HG03469 (cell line): ENCODE results near the gene SSTR1.
"Not testable (repeated sequence)": the region's sequence is repeated elsewhere in the genome, so short reads cannot be mapped to it uniquely, and the experiment has no call there.

Experiments
- ATAC-seq: cut with Tn5 transposase; IDR thresholded peaks from one replicate; pipeline ENCODE4 v1.9.1; 2021; ENCODE audit warnings: mild to moderate bottlenecking, moderate library complexity, moderate number of reproducible peaks; ENCODE audit not compliant: unreplicated experiment

Gene SSTR1, protein sequence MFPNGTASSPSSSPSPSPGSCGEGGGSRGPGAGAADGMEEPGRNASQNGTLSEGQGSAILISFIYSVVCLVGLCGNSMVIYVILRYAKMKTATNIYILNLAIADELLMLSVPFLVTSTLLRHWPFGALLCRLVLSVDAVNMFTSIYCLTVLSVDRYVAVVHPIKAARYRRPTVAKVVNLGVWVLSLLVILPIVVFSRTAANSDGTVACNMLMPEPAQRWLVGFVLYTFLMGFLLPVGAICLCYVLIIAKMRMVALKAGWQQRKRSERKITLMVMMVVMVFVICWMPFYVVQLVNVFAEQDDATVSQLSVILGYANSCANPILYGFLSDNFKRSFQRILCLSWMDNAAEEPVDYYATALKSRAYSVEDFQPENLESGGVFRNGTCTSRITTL

DNA sequence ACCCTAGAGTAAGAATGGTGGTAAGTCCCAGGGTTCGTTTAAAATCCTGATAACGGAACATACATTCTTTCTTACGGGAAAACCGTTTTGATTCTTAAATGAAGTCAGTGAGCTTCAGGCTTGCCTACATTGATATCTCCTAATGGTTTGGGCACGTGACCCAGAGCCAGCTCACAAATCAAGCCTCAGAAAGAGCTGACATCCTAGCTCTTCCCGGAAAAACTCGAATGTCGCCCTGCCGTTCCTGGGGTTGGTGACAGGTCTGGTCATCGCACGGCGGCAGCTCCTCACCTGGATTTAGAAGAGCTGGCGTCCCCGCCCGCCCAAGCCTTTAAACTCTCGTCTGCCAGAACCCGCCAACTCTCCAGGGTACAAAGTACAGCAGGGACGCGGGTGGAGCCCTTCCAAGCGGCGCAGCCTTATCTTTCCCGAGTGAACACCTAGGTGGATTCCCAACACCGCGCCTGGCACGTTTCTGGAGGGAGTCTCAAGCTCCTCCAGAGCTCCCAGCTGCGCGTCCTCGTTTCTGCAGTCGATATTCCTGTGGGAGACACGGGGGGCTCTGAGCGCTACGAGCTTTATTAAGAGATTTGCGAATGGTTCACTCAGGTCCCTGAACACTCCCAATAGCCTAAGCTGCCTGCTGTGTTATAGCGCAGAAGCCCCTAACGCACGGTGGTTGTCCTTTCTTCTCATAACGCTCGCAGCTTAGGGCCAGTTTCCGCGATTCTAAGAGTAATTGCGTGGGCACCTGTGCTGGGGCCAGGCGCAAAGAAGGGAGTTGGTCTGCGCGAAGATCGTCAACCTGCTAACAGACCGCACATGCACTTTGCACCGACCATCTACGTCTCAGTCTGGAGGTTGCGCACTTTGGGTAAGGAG is at the start of gene SSTR1:
Gene SSTR1, plus strand, starts transcription at position 169 of the 882 bp plus-strand sequence. CDS start 1,486 bp downstream, outside the sequence.
- ATAC-seq: no peak

DNA sequence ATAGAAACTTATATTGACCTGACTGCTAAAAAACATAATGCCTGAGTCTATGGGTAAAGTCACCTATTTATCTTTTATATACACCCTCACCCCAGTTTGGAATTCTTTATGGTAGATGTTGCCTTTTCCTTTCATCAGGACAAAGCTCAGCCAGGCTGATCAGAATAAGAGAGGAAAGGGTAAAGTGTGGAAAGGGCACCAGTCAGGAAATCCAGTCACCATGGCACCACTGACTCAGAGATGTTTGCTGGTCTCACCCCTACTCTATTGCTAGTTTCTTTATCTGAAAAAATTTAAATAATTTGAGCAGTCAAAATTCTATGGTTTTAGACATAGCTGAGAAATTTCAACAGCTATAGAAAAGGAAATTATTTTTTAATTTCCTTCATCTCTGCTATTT is 49.2 kb upstream of the SSTR1 start:
- ATAC-seq: no peak

DNA sequence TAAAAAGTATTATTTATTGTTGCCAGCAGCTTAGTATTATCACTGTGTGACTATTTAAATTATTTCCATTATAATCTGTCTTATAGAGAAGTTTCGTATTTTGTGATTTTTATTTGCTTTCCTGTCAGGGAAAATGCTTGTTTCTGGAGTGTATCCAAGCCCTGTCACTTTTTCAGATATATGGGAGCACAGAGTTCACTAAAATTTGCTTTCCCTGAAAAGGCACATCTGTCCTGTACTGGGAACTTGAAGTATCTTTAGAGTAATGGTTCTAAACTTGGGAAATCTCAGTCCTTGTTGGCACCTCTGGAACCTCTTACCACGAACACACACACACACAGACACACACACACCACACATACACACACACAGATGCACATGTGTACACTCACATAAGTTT is 39.3 kb upstream of the SSTR1 start:
- no peak for ATAC-seq

DNA sequence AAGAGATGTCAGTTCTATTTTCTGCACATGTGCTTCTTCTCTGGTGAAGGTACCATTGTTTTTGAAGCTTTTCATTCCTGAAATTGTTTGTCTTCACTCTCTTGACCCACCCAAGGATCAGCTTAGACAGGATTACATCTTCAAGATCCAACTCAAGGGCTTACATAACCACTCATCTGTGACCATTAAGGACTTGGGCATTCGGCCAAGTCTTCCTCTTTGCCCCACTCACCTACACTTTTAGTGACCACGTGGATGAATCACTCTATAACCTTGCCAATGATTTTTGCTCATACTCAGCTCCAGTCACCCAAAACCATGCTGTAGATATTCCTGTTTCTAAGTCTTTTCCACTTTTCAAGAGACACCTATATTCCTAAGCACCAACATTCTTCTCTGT is 36.5 kb upstream of the SSTR1 start:
- ATAC-seq: no peak

DNA sequence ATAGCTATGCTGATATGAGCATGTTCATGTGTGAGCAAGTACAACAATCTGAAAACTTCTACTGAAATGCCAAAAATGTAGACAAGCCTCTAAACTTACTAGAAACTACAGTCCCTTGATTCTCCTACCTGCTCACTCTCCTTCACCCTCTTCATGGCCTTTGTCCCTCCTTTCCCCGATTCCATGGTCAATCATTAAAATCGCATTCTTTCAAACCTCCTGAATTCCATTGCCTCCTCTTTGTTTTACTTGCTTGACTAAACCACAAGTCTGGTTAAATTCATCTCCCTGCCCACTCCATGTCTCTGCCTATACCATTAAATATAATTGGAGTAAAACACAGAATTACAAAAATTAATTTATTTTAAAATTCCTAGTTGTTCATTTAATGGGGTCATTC is 33.0 kb upstream of the SSTR1 start:
- ATAC-seq: no peak

DNA sequence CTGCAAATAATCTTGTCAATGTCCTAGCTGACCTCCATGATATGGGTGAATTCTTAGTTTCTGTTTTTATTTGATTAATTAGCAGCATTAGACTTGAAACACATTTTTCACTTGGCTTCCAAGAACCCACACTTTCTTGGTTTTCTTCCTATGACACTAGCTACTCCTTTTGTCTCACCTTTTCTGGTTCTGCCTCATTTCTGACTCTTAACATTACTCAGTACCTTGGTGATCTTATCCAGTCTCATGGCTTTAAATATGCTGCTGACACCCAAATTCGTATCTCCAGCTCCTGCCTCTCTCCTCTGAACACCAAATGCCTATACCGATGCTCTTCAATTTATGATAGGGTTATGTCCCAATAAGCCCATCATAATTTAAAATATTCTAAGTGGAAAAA is 32.0 kb upstream of the SSTR1 start:
- no peak for ATAC-seq

DNA sequence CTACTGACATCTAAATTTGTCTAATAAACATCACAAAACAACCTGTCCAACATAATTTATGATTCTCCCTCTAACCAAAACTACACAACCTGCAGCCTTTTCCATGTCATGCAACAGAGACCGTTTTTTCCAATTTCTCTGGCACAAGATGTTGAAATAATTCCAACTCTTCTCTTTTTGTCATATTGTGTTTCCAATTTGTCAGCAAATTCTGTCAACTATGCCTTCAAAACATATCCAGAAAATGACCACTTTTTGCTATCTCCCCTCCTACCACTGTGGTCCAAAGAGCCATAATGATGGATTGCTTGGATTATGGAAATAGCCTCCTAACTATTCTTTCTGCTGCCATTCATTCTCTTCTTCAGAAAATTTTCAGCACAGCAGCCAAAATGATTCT is 31.3 kb upstream of the SSTR1 start:
- no peak for ATAC-seq

DNA sequence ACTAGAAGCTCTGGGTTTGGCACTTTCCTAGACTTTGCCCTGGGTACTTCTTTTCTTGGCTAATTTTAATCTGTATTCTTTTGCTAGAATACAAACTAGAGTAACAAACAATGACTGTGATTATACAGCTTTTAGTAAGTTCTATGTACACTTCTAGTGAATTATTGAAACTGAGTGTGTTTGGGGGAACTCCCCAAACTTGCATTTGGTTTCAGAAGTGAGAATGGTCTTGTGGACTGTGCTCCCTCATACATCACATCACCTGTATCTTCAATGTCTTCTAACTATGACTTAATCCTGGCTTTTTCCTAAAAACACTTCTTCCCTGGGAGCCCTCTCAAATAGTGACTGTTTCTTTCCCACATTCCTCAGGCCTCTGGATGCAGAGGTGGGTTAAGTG is 23.6 kb upstream of the SSTR1 start:
- ATAC-seq: no peak

DNA sequence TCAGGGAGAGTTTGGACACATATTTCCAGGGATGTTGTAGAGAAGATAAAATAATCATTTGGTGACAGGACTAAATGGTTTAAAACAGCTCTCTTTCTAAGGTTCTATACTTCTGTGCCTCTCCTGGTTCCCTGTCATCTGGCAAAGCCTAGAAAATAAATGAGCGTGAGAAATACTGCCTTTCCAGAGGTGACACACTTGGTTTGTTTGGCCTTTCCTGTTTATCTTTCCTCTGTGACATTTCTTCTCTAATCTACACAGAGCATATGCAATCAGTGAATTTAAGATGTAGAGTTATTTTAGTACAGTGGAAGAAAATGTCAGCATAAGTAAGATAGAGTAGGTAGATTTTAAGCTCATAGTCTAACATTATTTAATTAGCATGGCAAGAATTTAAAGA is 22.0 kb upstream of the SSTR1 start:
- no peak for ATAC-seq

DNA sequence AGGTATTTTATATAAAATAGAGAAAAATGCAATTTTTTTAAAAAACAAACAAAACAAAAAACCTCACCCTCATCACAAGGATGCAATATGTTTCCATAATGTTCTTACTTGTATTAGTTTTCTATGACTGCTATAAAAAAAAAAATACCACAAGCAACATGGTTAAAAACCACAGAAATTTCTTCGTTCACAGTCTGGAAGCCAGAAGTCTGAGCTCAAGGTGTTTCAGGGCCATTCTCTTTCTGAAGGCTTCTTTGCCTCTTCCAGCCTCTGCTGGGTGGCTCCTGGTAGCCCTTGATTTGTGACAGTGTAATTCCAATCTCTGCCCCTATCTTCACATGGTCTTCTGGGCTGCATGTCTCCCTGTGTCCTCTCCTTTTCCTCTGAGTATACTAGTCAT is 21.5 kb upstream of the SSTR1 start:
- ATAC-seq: no peak

DNA sequence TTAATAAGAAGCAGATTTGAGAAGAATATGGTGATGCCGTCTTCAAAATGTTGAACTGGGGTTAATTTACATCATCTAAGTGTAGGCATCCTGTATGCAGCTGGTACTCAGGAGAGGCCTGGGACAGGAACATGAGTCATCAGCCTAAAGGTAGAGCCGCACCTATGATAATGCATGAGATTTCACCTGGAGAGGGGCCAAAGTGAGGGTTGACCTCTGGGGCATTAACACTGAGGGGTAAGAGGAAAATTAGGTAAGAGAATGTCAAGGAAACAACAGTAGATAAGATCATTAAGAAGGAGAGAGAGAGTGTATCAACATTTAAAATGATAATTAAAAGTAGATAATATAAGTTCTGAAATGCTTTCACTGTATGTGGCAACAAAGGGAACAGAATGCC is 20.2 kb upstream of the SSTR1 start:
- no peak for ATAC-seq

DNA sequence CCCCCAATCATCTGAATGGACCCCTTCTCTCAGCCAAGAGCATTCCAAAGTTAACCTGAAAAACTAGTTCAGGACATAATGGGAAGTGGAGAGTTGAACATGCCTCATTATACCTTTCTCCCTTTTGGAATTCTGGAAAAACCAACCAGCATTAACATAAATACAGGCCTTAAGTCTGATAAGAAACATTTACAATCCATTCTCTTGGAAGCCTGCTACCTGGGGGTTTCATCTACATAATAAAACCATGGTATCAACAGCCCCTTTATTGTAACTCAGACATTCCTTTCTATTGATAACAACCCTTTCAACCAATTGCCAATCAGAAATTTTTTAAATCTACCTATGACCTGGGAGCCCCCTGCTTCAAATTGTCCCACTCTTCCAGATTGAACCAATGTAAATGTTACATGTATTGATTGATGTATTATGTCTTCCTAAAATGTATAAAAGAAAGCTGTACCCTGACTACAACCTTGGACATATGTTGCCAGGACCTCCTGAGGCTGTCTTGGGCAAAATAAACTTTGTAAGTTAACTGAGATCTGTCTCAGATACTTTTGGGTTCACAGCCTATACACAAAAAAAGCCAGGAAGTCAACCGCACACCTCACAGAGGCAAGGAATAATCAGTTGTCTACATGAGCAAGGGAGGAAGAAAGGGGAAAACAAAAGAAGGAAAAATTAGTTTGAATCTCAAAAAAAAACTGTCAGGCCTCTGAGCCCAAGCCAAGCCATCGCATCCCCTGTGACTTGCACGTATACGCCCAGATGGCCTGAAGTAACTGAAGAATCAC is 17.6 kb upstream of the SSTR1 start:
- no peak for ATAC-seq

DNA sequence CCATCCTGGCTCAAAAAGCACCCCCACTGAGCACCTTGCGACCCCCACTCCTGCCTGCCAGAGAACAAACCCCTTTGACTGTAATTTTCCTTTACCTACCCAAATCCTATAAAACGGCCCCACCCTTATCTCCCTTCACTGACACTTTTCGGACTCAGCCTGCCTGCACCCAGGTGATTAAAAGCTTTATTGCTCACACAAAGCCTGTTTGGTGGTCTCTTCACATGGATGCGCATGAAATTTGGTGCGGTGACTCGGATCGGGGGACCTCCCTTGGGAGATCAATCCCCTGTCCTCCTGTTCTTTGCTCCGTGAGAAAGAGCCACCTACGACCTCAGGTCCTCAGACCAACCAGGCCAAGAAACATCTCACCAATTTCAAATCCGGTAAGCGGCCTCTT is 16.9 kb upstream of the SSTR1 start:
- not testable (repeated sequence) for ATAC-seq

DNA sequence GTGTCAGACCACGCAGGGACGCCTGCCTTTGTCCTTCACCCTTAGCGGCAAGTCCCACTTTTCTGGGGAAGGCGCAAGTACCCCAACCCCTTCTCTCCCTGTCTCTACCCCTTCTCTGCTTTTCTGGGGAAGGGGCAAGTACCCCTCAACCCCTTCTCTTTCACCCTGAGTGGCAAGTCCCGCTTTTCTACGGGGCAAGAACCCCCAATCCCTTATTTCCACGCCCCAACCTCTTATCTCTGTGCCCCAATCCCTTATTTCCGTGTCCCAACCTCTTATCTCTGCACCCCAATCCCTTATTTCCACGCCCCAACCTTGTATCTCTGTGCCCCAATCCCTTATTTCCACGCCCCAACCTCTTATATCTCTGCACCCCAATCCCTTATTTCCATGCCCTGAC is 16.2 kb upstream of the SSTR1 start:
- not testable (repeated sequence) for ATAC-seq

DNA sequence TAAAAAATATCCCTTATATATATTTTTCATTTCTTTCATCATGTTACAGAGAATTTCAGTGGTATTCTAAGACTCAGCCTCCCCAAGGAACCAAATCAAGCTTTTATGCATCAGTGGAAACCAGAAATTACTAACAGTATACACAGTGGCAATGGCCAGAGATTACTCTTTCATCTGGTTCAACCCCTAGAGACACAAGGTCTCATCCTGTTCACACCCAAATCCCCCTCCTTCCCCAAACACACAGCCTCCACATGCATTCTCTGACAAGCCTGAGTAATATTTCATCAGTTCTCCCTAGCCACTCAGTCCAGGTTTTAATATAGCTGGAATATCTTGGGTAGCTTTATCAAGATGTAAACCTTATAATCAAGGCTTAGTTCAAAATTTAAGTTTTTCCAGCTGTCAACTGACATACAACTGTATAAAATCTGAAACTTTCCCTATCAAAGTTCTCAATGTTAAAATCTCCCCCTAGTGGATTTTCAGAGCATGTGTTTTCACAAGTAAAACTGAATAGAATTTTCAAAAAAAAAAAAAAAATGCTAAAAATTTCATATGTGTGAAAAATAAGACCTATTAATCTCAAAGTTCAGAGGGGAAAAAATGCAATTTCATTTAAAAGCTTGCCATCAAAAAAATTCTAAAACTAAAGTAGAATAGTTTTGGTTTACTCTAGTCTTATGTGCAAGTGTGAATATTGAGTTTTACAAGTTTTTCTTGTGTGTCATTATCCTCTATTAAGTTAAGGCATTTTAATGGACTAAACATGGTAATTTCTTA is 10.5 kb upstream of the SSTR1 start:
- ATAC-seq: no peak

DNA sequence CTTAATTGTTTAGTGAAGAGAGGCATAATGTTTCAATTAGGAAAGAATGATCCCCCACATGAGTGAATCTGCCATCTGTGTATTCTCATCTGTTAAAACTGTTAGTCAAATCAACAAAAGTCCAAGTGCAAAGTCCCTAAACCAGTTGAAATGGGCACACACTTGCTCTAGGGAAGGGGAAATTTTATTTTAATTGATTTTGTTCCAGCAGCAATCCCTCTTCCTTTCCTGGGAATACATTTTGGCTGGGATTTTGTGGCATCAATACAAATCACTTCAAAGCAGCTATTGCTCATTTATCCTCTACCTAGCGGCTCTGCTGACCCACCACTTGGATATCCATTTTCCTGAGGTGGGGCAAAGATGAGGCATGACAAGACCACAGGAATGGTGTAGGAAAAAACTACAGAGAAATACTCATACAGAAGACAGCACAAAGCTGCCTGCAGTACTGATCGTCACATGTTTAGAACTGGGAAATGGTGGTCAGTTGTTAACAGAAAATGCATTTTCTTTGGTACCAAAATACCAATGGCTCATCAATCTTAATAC is 9.8 kb upstream of the SSTR1 start:
- no peak for ATAC-seq

DNA sequence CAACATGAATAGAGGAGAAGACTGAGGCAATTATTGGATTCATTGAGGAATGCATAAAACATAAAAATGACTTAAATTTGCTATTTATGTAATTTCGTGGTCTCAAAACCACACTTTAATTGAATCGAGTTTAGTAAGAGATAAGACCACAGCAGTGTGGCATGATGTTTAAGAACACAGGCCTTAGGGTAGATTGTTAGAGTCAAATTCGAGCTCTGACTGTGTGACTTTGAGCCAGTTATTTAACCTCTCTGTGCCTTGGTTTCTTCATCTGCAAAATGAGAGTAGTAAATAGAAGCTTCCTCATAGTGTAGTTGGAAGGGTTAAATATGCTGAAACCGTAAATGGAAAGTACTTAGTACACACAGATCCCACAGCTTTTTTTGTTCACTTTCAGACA is 9.3 kb upstream of the SSTR1 start:
- no peak for ATAC-seq

DNA sequence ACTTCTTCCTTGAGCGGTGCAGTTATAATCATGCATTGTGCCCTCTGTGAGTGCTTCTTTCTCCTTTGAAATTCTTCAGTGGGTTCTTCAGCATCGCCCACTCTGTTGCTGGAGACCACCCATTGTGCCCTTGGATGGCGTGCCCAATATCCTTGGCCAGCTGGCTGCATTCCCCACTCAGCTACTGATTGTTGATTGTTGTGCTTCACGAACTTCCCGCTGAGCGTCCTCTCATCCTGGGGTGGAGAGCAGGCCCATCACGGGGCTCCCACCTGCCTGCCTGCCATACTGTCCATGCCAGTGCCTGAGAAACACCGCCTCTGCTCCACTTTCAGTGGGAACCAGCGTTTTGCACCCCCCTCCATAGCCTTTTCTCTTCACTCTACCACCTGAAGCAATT is 8.6 kb upstream of the SSTR1 start:
- no peak for ATAC-seq

DNA sequence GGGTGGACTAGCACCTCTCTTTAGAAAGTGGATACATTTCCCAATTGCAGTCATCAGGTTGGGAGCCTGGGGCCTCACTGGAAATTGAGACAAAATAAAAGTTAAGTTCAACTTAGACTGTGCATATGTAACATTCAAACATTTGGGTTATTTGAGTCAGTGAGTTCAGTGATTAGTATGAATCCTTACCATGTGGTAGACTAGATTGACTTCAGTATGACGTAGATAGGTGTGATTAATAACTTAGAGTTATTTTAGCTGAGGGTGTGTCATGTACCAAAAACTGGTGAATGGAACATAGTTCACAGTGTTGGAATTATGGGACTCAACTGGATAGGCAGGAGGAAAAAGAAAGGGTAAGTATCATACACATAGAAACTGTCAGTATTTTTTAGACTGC is 8.0 kb upstream of the SSTR1 start:
- ATAC-seq: no peak

DNA sequence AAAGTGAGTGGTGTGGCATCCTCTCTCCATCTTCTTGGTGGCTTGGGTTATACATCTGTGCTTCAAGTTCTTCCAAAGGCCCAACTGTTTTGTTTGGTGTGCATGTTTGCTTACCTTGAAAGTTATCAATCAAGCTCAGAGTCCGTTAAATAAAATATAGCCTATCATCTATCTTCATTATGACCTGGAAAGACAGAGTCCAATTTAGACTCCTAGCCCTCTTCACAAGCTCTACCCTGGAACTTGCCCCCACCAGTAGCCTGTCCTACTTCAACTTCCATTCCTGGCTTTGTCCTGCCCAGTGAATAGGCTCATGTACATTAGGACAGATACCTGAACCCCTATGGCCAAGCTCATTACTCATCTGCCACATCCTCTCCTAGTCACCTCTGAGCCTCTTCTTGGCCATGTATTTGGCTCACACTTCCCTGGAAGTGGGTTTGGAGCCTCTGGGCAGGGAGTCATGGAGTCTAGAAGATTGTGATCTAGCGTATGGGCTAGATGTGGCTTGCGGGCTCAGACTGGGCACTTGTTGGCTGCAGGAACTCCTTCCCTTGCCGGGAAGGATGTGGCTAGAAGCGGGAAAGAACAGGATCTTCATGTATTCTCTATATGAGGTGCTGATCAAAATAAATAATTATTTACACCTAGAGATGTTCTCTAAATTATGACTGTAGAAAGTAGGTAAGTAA is 6.4 kb upstream of the SSTR1 start:
- ATAC-seq: no peak
